ENCODE results near the gene CEP95. TPM values are rescaled to one million over a fixed set of nuclear protein-coding genes. Genes with fewer than 3 reads are reported as not detected.

Gene CEP95
- total and polyA plus RNA-seq, 2 of the 13 experiments (the other 11 are each of a cell fraction or from before 2014, with no cell fraction given): 65.9 to 68.8 TPM

GRCh38 chr17:64496786-64497564 is 9.8 kb upstream of the CEP95 start, which contains the start of gene POLG2 (continued):
- no peak; the same call in 1 of the 2 replicates for TF ChIP-seq RFXANK (CRISPR knock-in tag; IDR thresholded peaks at IDR 0.05)
- TF ChIP-seq TBL1XR1 (IDR thresholded peaks at IDR 0.05; ENCODE audit: borderline replicate concordance, low read length, partially characterized antibody): no peak
- TF ChIP-seq ZNF407 (CRISPR knock-in tag; IDR thresholded peaks at IDR 0.05; ENCODE audit: not compliant biosample characterization): peak; percentile 76
- peak; percentile 81 for TF ChIP-seq ZNF567 (CRISPR knock-in tag; IDR thresholded peaks at IDR 0.05; ENCODE audit: borderline replicate concordance)
- peak; percentile 66; the same call in 1 of the 2 replicates for TF ChIP-seq ZNF20 (CRISPR knock-in tag; IDR thresholded peaks at IDR 0.05)
- no peak for TF ChIP-seq SRSF9 (IDR thresholded peaks at IDR 0.05; ENCODE audit: borderline replicate concordance, insufficient read depth, low read depth, low read length, poor library complexity, severe bottlenecking)
- peak; percentile 95; the same call in 1 of the 2 replicates for TF ChIP-seq EEA1 (CRISPR knock-in tag; IDR thresholded peaks at IDR 0.05; ENCODE audit: borderline replicate concordance)
- TF ChIP-seq NFYB (CRISPR knock-in tag; IDR thresholded peaks at IDR 0.05): peak; percentile 19; the same call in 1 of the 2 replicates
- TF ChIP-seq ZNF232 (CRISPR knock-in tag; IDR thresholded peaks at IDR 0.05; ENCODE audit: borderline replicate concordance): peak; percentile 43; the same call in 1 of the 2 replicates
- no peak; the same call in none of the 2 replicates for TF ChIP-seq KLF11 (CRISPR knock-in tag; IDR thresholded peaks at IDR 0.05)
- TF ChIP-seq KLF12 (CRISPR knock-in tag; IDR thresholded peaks at IDR 0.05; ENCODE audit: borderline replicate concordance): peak; percentile 92
- peak; percentile 50 for TF ChIP-seq BHLHE40 (IDR thresholded peaks at IDR 0.05; ENCODE audit: low read length)
- 0 out of 2 replicates have a peak, but pooled peaks have one; percentile 11 for TF ChIP-seq ONECUT2 (CRISPR knock-in tag; IDR thresholded peaks at IDR 0.05)
- TF ChIP-seq RELA (CRISPR knock-in tag; IDR thresholded peaks at IDR 0.05): no peak; the same call in 1 of the 2 replicates
- peak; percentile 67; the same call in 1 of the 2 replicates for TF ChIP-seq MIXL1 (CRISPR knock-in tag; IDR thresholded peaks at IDR 0.05)
- TF ChIP-seq PAX8 (CRISPR knock-in tag; IDR thresholded peaks at IDR 0.05; ENCODE audit: borderline replicate concordance): peak; percentile 51; the same call in 1 of the 2 replicates
- TF ChIP-seq SSRP1 (CRISPR knock-in tag; IDR thresholded peaks at IDR 0.05): peak; percentile 99
- TF ChIP-seq GFI1 (CRISPR knock-in tag; IDR thresholded peaks at IDR 0.05; ENCODE audit: borderline replicate concordance): peak; percentile 52; the same call in 1 of the 2 replicates
- TF ChIP-seq RFXAP (CRISPR knock-in tag; IDR thresholded peaks at IDR 0.05; ENCODE audit: borderline replicate concordance): no peak; the same call in 1 of the 2 replicates
- TF ChIP-seq ARHGAP35 (CRISPR knock-in tag; IDR thresholded peaks at IDR 0.05; ENCODE audit: borderline replicate concordance): no peak; the same call in 1 of the 2 replicates
- TF ChIP-seq MAFK (conservative IDR thresholded peaks at IDR 0.05 in 1 of 2, IDR thresholded peaks at IDR 0.05 in 1 of 2; ENCODE audit: low read length in 2 of 2): peak; percentile 2 to 11; a peak in 1 of 4 replicates

All from HepG2 (cell line).